Keratinocyte (primary cell): Measurements from ENCODE around the gene VPS37B. TPM values are rescaled to one million over a fixed set of nuclear protein-coding genes. Genes with fewer than 3 reads are reported as not detected.

Source experiments
- DNase-seq: peaks from one replicate; pipeline ENCODE4 v3.0.0-alpha.2; 2011; ENCODE audit warnings: low read depth, missing footprints, low spot score
- FAIRE-seq: peaks from 2 replicates; lab custom pipeline; 2011; peaks lifted over from hg19 to GRCh38; lab: Jason Lieb, UNC
- H2AFZ ChIP-seq: 2 replicates; pipeline ENCODE4 v1.6.0; 2012; ENCODE audit warnings: low read length, control low read depth, inconsistent platforms; ENCODE audit not compliant: control insufficient read depth
- H3K27ac ChIP-seq: 2 replicates; pipeline ENCODE4 v1.5.1; 2011; ENCODE audit warnings: low read length; ENCODE audit not compliant: control insufficient read depth, insufficient read depth
- H3K27me3 ChIP-seq: 3 replicates; pipeline ENCODE4 v1.6.0; 2011; ENCODE audit warnings: low read length; ENCODE audit not compliant: control insufficient read depth, insufficient read depth; ENCODE audit errors: extremely low read depth
- H3K36me3 ChIP-seq, 2 experiments: 2 replicates in 1 of 2; 3 replicates in 1 of 2; pipeline ENCODE4 v1.5.1; 2011; ENCODE audit warnings: low read length in 2 of 2, mild to moderate bottlenecking in 1 of 2; ENCODE audit not compliant: control insufficient read depth in 2 of 2, insufficient read depth in 2 of 2; ENCODE audit errors: extremely low read depth in 1 of 2
- H3K4me1 ChIP-seq: 3 replicates; pipeline ENCODE4 v1.5.1; 2011; ENCODE audit warnings: low read length; ENCODE audit not compliant: control insufficient read depth, insufficient read depth; ENCODE audit errors: extremely low read depth
- H3K4me2 ChIP-seq: 3 replicates; pipeline ENCODE4 v1.6.0; 2011; ENCODE audit warnings: low read depth, low read length; ENCODE audit not compliant: control insufficient read depth, insufficient read depth; ENCODE audit errors: extremely low read depth
- H3K4me3 ChIP-seq, 3 experiments: fragments of 200-600 bp in 1 of 3; sonication (generic) in 1 of 3; 2 replicates in 2 of 3; 3 replicates in 1 of 3; pipeline ENCODE4 v1.5.1; 2011 to 2016; ENCODE audit warnings: low read length in 3 of 3, mild to moderate bottlenecking in 3 of 3, control low read depth in 2 of 3, inconsistent platforms in 1 of 3, low read depth in 1 of 3, mixed read lengths in 1 of 3, mixed run types in 1 of 3, moderate library complexity in 1 of 3; ENCODE audit not compliant: control insufficient read depth in 2 of 3, insufficient read depth in 2 of 3; ENCODE audit errors: extremely low read depth in 1 of 3
- H3K79me2 ChIP-seq: 2 replicates; pipeline ENCODE4 v1.6.0; 2012; ENCODE audit warnings: low read length; ENCODE audit not compliant: control insufficient read depth, insufficient read depth
- H3K9ac ChIP-seq: 3 replicates; pipeline ENCODE4 v1.6.0; 2011; ENCODE audit warnings: low read length; ENCODE audit not compliant: control insufficient read depth, insufficient read depth; ENCODE audit errors: extremely low read depth
- H3K9me1 ChIP-seq: 3 replicates; pipeline ENCODE4 v1.6.0; 2011; ENCODE audit warnings: low read length; ENCODE audit not compliant: control insufficient read depth, insufficient read depth; ENCODE audit errors: extremely low read depth
- H3K9me3 ChIP-seq: 2 replicates; pipeline ENCODE4 v1.5.1; 2012; ENCODE audit warnings: low read depth, low read length; ENCODE audit not compliant: control insufficient read depth
- H4K20me1 ChIP-seq: 3 replicates; pipeline ENCODE4 v1.6.0; 2011; ENCODE audit warnings: low read length; ENCODE audit not compliant: control insufficient read depth, insufficient read depth; ENCODE audit errors: extremely low read depth
- CTCF ChIP-seq, 3 experiments: IDR thresholded peaks in 1 of 3; conservative IDR thresholded peaks in 1 of 3; optimal IDR thresholded peaks in 1 of 3; 2 replicates in 2 of 3; 3 replicates in 1 of 3; pipeline versions ENCODE3 to v1.5.1; 2011; ENCODE audit warnings: low read length in 3 of 3, mild to moderate bottlenecking in 3 of 3, moderate library complexity in 2 of 3, control low read depth in 1 of 3, inconsistent platforms in 1 of 3; ENCODE audit not compliant: insufficient read depth in 2 of 3; ENCODE audit errors: extremely low read depth in 1 of 3
- EZH2 ChIP-seq: IDR thresholded peaks from one replicate; pipeline ENCODE4 v1.6.1; 2012; ENCODE audit warnings: inconsistent platforms, mild to moderate bottlenecking, low read length, moderate library complexity
- dilution Hi-C: fragments of 300-500 bp; cut with MboI; formaldehyde crosslinking; loops from one replicate; pipeline ENCODE4 v1.7.0; 2020; ENCODE audit warnings: low sequenced_read_pairs; ENCODE audit not compliant: extremely low pct_ligation_motif_present
- polyA plus RNA-seq, 5 experiments: library from polyadenylated mRNA; depleted of rRNA in 3 of 5; stranded (reverse) in 3 of 5; stranded (forward) in 1 of 5; unstranded in 1 of 5; fragments of >200 nt; gene quantifications; 1 replicate in 1 of 5; 2 replicates in 3 of 5; 3 replicates in 1 of 5; pipeline versions ENCODE4 v1.2.1 to v1.2.3, GENCODE V29; 2011 to 2012; ENCODE audit warnings: missing spikeins in 2 of 5, low read depth in 1 of 5, low replicate concordance in 1 of 5

Gene VPS37B
- polyA plus RNA-seq, 1 donor (not counting 4 experiments of a cell fraction or from before 2014, with no cell fraction given), result 34.1 TPM

GRCh38 chr12:122920687-122921086 lies 24.8 kb upstream of the VPS37B start:
- no peak for FAIRE-seq

GRCh38 chr12:122918827-122919226 lies 22.9 kb upstream of the VPS37B start:
- no peaks in the 10 kb centered on the region for H3K9me1 ChIP-seq
- no peaks in the 10 kb centered on the region for H3K27me3 ChIP-seq
- H3K9me3 ChIP-seq, result no peaks in the 10 kb centered on the region
- no peaks in the 10 kb centered on the region for H4K20me1 ChIP-seq
- no peak overlapping the region for H3K4me3 ChIP-seq
- H3K36me3 ChIP-seq, result no peaks in the 10 kb centered on the region
- no peak for TF ChIP-seq CTCF (optimal IDR thresholded peaks at IDR 0.05 in 1 of 3, IDR thresholded peaks at IDR 0.05 in 1 of 3, conservative IDR thresholded peaks at IDR 0.05 in 1 of 3; ENCODE audit: extremely low read depth in 1 of 3, insufficient read depth in 2 of 3, low read length in 3 of 3)
- TF ChIP-seq EZH2, result no peak
- no peak overlapping the region for H3K4me2 ChIP-seq
- dilution Hi-C loops, result no loop called here
- no peak for DNase-seq
- no peak overlapping the region for H3K27ac ChIP-seq
- no peak overlapping the region for H3K9ac ChIP-seq
- H3K4me1 ChIP-seq, result peaks cover 24% of the 10 kb centered on the region
- no peak overlapping the region for H2AFZ ChIP-seq
- no peaks in the 10 kb centered on the region for H3K79me2 ChIP-seq
- no peak for FAIRE-seq

More at GRCh38 chr12:122920687-122921086, 24.8 kb upstream of the VPS37B start:
- Histone ChIP-seq H3K9me1 (no peaks in the 10 kb centered on the region), H3K27me3 (no peaks in the 10 kb centered on the region), H3K9ac (no peak overlapping the region), H3K27ac (no peak overlapping the region), H2AFZ (no peak overlapping the region), H3K36me3 (no peaks in the 10 kb centered on the region), H3K9me3 (no peaks in the 10 kb centered on the region), H4K20me1 (no peaks in the 10 kb centered on the region), H3K79me2 (no peaks in the 10 kb centered on the region), H3K4me3 (no peak overlapping the region), H3K4me1 (peaks cover 24% of the 10 kb centered on the region), H3K4me2 (no peak overlapping the region)
- dilution Hi-C loops, result no loop called here
- no peak for DNase-seq
- no peak for TF ChIP-seq CTCF (optimal IDR thresholded peaks at IDR 0.05 in 1 of 3, IDR thresholded peaks at IDR 0.05 in 1 of 3, conservative IDR thresholded peaks at IDR 0.05 in 1 of 3; ENCODE audit: extremely low read depth in 1 of 3, insufficient read depth in 2 of 3, low read length in 3 of 3)
- TF ChIP-seq EZH2, result no peak
